H1 (cell line): ENCODE measurements around the gene NELFB.

Source experiments
- CTCF ChIP-seq, 3 experiments: IDR thresholded peaks; 1 replicate in 2 of 3; 2 replicates in 1 of 3; pipeline versions ENCODE4 v1.5.1 to v1.6.1; 2011; ENCODE audit warnings: low read length in 3 of 3, mild to moderate bottlenecking in 3 of 3, inconsistent platforms in 2 of 3, low read depth in 1 of 3, moderate library complexity in 1 of 3; ENCODE audit not compliant: insufficient read depth in 1 of 3; ENCODE audit errors: control extremely low read depth in 1 of 3
- EP300 ChIP-seq, 2 experiments: IDR thresholded peaks; 1 replicate in 1 of 2; 2 replicates in 1 of 2; pipeline ENCODE4 v1.6.1; 2011 to 2012; ENCODE audit warnings: low read depth in 2 of 2, low read length in 2 of 2, mild to moderate bottlenecking in 2 of 2, borderline replicate concordance in 1 of 2, inconsistent platforms in 1 of 2, moderate library complexity in 1 of 2
- EZH2 ChIP-seq: fragments of 200-600 bp; sonication (generic); IDR thresholded peaks from 2 replicates; pipeline ENCODE4 v1.7.1; 2012; ENCODE audit warnings: low read depth, mild to moderate bottlenecking, moderate library complexity, low read length, inconsistent platforms; ENCODE audit not compliant: severe bottlenecking
- FOSL1 ChIP-seq: IDR thresholded peaks from 2 replicates; pipeline ENCODE4 v1.6.1; 2011; ENCODE audit warnings: mild to moderate bottlenecking, low read depth, low read length, moderate library complexity; ENCODE audit not compliant: insufficient read depth
- GABPA ChIP-seq: IDR thresholded peaks from 2 replicates; pipeline ENCODE4 v1.6.1; 2011; ENCODE audit warnings: mild to moderate bottlenecking, low read length, moderate library complexity, borderline replicate concordance; ENCODE audit not compliant: insufficient read depth
- JUN ChIP-seq: IDR thresholded peaks from 2 replicates; pipeline ENCODE4 v1.6.1; 2011; ENCODE audit warnings: low read depth, mild to moderate bottlenecking, improper control_type of control experiment, low read length
- POU5F1 ChIP-seq: IDR thresholded peaks from 2 replicates; pipeline ENCODE4 v1.6.1; 2011; ENCODE audit warnings: low read depth, mild to moderate bottlenecking, low read length, moderate library complexity
- TCF12 ChIP-seq: IDR thresholded peaks from 2 replicates; pipeline ENCODE4 v1.6.1; 2011; ENCODE audit warnings: low read depth, mild to moderate bottlenecking, low read length

GRCh38 chr9:137293094-137293481 is 38.0 kb downstream of the NELFB start:
- no peak for TF ChIP-seq EP300 (IDR thresholded peaks at IDR 0.05; ENCODE audit: borderline replicate concordance in 1 of 2, low read depth in 2 of 2, low read length in 2 of 2)
- TF ChIP-seq FOSL1 = no peak
- no peak for TF ChIP-seq CTCF (IDR thresholded peaks at IDR 0.05; ENCODE audit: control extremely low read depth in 1 of 3, insufficient read depth in 1 of 3, low read depth in 1 of 3, low read length in 3 of 3)
- no peak for TF ChIP-seq EZH2
- TF ChIP-seq JUN = no peak
- no peak for TF ChIP-seq GABPA
- no peak for TF ChIP-seq TCF12
- no peak for TF ChIP-seq POU5F1
